HG03521 (cell line): ENCODE data around the gene HINT3.
"Not testable (repeated sequence)": the region's sequence is repeated elsewhere in the genome, so short reads cannot be mapped to it uniquely, and the experiment has no call there.

Experiments
- ATAC-seq: cut with Tn5 transposase; IDR thresholded peaks from one replicate; pipeline ENCODE4 v1.9.1; 2021; ENCODE audit warnings: mild to moderate bottlenecking, moderate library complexity; ENCODE audit not compliant: unreplicated experiment

The HINT3 gene

GRCh38 chr6:125939791-125940190 lies 16.8 kb upstream of the HINT3 start:
- no peak for ATAC-seq

GRCh38 chr6:125940247-125941041 lies 16.1 kb upstream of the HINT3 start:
- no peak for ATAC-seq

GRCh38 chr6:125942672-125943527 lies 13.7 kb upstream of the HINT3 start:
- no peak for ATAC-seq

GRCh38 chr6:125943528-125944433 lies 12.8 kb upstream of the HINT3 start:
- ATAC-seq = no peak

GRCh38 chr6:125944434-125944816 lies 12.1 kb upstream of the HINT3 start:
- no peak for ATAC-seq

GRCh38 chr6:125944896-125945295 lies 11.7 kb upstream of the HINT3 start:
- ATAC-seq = no peak

- no peak for ATAC-seq
These were observed 11.0 kb upstream of the HINT3 start for GRCh38 chr6:125945378-125946141.

- no peak for ATAC-seq
These were observed 9.0 kb upstream of the HINT3 start for GRCh38 chr6:125947615-125948014.

- no peak for ATAC-seq
These were observed 8.1 kb upstream of the HINT3 start for GRCh38 chr6:125948455-125948854.

- no peak for ATAC-seq
These were observed 7.5 kb upstream of the HINT3 start for GRCh38 chr6:125949069-125949468.

GRCh38 chr6:125950293-125950692 lies 6.3 kb upstream of the HINT3 start:
- ATAC-seq = no peak

GRCh38 chr6:125950716-125951115 lies 5.9 kb upstream of the HINT3 start:
- not testable (repeated sequence) for ATAC-seq

- ATAC-seq = no peak
These were observed 5.2 kb upstream of the HINT3 start for GRCh38 chr6:125951323-125951722.

GRCh38 chr6:125952764-125953501 lies 3.6 kb upstream of the HINT3 start:
- ATAC-seq = no peak

GRCh38 chr6:125953502-125953875 lies 3.1 kb upstream of the HINT3 start:
- no peak for ATAC-seq

GRCh38 chr6:125954735-125955339 lies 1.7 kb upstream of the HINT3 start:
- no peak for ATAC-seq

- ATAC-seq = no peak
These were observed 597 bp upstream of the HINT3 start for GRCh38 chr6:125955973-125956372.

- no peak for ATAC-seq
These were observed 772 bp downstream of the HINT3 start for GRCh38 chr6:125957391-125957693.

GRCh38 chr6:125957845-125958244 lies 1.3 kb downstream of the HINT3 start:
- ATAC-seq = no peak
